GM12872 (cell line): ENCODE measurements around the gene NFATC4.

Source experiments
- TF ChIP-seq, protein P1 (sequence below): IDR thresholded peaks from 3 replicates; pipeline ENCODE4 v1.5.1; 2011; ENCODE audit warnings: low read depth, mild to moderate bottlenecking, low read length, moderate library complexity; ENCODE audit not compliant: insufficient read depth

Gene NFATC4

DNA sequence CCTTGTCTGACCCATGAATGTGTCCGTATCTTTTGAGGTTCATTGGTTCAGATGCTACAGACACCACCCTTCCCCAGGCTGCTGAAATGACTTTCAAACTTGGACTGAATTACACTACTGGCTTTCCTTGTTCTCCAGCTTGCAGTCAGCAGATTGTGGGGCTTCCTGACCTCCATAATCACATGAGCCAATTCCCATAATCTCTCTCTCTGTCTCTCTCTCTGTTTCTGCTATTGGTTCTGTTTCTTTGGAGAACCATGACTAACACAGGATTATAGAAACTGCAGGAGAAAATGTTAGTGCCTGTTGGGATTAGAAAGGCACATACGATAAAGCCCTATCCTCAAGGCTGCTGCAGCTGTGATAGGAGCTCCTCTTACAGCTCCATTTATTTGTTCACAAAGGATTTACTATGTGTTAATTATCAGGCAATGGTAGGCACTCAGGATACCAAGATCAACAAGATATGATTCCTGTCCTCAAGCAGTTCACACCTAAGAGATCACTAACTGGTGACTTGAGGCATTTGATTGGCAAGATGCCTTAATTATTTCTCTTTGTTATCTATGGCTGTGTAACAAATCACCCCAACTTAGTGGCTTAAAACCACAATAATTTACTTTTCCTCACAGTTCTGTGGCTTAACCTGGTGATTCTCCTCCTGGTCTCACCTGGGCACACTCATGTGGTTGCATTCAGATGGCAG is 20.6 kb downstream of the NFATC4 start:
- TF ChIP-seq, protein P1, sequence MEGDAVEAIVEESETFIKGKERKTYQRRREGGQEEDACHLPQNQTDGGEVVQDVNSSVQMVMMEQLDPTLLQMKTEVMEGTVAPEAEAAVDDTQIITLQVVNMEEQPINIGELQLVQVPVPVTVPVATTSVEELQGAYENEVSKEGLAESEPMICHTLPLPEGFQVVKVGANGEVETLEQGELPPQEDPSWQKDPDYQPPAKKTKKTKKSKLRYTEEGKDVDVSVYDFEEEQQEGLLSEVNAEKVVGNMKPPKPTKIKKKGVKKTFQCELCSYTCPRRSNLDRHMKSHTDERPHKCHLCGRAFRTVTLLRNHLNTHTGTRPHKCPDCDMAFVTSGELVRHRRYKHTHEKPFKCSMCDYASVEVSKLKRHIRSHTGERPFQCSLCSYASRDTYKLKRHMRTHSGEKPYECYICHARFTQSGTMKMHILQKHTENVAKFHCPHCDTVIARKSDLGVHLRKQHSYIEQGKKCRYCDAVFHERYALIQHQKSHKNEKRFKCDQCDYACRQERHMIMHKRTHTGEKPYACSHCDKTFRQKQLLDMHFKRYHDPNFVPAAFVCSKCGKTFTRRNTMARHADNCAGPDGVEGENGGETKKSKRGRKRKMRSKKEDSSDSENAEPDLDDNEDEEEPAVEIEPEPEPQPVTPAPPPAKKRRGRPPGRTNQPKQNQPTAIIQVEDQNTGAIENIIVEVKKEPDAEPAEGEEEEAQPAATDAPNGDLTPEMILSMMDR: no peak

DNA sequence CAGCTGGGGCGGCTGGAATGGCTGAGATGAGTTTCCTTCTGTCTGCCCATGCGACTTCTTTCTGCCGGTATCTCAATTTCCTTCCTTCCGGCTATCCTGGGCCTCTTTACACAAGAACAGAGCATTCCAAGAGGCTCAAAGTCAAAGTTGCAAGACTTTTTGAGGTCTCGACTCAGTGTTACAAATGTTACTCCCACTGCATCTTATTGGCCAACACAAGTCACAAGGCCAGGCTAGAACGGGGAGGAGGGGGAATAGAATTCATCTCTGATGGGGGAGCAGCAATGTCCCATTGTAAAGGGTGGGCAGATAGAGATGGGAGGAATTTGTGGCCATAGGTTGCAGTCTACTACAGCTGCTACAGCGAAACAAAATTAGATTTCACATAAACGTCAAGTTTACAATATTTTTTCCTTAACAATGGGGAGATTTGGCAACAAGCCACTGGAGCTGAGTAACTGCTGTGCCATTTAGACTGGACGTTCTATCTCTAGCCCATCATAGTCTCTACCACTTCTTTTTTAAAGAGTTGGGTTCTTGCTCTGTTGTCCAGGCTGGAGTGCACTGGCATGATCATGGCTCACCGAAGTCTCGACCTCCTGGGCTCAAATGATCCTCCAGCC is 21.4 kb downstream of the NFATC4 start:
- TF ChIP-seq, protein P1: no peak

DNA sequence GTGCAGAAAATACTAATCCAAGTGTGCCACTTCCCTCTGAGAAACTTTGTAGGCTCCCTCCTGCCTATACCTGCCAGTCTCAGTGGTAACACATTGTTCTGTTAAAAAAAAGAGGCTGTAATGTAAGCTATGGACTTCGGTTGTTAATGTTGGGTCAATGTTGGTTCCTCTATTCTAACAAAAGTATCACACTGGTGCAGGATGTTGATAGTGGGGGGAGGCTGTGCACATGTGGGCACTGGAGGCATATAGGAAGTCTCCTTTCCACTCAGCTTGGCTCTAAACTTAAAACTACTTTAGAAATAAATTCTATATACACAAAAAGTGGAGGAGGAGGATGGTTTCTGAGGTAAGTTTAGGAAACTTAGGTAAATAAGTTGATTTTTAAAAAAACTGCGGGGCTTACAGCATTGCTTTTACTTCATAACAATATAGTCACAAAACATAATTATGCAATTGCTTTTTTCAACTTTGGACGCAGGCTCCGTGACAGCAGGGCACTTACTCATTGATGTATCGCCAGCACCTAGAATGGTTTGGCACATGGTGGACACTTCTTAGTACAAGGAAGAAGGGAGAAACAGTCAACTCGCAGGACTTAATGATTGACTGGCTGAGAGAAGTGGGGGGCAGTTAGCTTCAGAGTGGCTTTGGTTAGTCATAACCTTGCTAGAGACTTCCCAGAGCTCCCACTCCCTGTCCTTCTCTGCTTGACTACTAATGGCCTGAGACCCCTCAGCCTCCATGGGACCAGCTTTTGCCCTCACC is 22.9 kb downstream of the NFATC4 start:
- TF ChIP-seq, protein P1: no peak

DNA sequence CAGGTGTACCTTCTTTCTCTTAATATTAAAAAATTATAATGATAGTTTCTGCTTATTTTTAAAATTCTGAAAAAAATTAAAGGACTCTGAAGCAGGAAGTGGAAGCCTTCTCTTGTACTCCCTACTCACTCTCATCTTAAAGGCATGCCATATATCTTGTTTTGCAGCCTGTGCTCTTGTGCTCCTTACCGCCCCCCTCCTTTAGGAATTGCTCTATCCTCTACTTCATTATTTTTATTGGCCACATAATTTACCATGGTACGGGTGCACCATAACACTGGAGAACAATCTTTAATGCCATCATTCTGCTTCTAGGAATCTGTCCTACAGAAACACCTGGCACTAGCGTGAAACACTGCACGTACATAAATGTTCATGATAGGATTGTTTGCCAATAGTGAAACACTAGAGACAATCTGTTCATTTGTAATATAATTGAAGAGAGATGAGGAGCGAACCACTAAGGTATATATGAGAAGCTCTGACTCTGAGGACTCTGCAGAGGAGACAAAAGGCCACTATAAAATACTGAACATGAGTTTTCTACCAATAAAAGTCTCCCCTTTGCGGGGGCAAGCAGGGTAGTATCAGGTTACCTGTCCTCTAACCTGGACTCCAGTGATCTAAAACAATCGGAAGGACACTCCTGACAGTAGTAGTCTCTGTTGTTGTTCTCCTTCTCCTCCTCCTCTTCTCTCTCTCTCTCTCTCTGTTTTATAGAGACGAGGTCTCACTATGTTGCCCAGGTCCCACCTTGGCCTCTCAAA is 24.5 kb downstream of the NFATC4 start:
- TF ChIP-seq, protein P1: no peak

DNA sequence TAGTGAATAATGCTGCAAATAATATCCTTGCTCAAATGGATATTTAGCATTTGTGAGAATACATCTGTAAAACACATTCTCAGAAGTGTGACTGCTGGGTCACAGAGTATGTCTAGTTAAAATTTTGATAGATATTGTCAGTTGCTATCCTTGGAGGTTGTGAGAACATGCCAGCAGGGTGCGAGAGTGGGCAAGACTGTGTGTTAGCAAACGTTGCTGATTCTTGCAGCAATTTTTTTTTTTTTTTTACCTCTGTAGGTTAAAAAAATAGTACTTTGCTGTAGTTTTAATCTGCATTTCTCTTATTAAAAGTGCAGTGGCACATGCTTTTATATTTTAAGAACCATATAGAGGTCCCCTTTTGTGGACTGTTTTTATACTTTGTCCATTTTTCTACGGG is 26.3 kb downstream of the NFATC4 start:
- TF ChIP-seq, protein P1: no peak

DNA sequence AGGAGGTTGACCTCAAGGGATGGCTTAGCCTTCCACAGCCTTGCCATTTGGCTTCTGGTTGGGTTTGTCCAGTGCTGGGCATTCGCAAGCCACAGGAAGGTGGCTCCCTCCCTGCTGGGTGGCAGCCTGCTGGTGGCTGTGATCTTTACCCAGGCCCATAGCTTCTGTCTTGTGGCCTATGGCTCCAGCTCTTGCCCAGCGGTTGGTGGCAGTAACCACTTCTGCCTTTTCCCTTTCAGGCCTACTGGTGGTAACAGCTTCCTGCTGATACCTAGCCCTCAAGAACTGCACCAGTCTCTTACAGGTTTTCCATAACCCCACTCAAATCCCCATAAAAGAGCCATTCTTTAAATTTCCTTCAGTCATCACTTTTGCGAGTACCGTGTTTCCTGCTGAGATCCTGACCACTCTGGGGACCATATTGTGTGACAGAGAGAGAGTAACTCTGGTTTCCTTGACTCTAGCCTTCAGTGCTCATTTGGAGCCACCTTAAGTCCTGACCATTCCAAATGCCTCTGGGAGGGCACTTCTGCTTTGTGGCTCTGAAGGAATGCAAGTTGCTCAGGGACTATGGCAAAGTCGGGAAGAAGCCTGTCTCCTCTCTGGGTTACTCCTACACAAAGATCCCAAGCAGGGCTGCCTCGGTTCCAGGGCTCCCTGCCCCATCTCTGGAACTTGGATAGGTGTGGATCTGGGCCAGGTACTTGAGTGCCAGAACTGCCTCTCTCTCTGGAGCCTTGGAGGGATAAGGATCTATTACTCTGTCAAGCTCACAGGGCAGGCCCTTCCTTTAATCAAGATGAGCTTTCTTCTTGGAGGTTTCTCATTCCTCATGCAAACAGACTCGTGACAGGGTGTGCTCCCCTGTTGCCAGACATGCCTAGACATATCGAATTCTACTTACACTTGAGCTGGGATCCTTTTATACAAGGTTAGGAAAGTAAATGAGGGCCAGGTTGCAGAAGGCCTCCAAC is 27.9 kb downstream of the NFATC4 start:
- TF ChIP-seq, protein P1: no peak
